ENCODE results near the gene N4BP3.
A peak's percentile ranks its signal among the peaks of the same experiment; 100 is the strongest.
"Not testable (repeated sequence)": the region's sequence is repeated elsewhere in the genome, so short reads cannot be mapped to it uniquely, and the experiment has no call there.

N4BP3 gene

GRCh38 chr5:178113141-178113787 is at the start of gene N4BP3:
N4BP3 (plus strand) TSS chr5:178113532; CDS start chr5:178119584, 6,052 bp downstream.
- DNase-seq (ENCODE audit: low read depth in 3 of 3): peak; percentile 77 to 80 (median 77)

GRCh38 chr5:178067755-178068154 is 45.6 kb upstream of the N4BP3 start:
- DNase-seq (ENCODE audit: low read depth in 3 of 3): no peak

GRCh38 chr5:178068293-178068692 is 45.0 kb upstream of the N4BP3 start:
- no peak for DNase-seq (ENCODE audit: low read depth in 3 of 3)

GRCh38 chr5:178069909-178070308 is 43.4 kb upstream of the N4BP3 start:
- DNase-seq (ENCODE audit: low read depth in 3 of 3): no peak

GRCh38 chr5:178071108-178071507 is 42.2 kb upstream of the N4BP3 start:
- no peak for DNase-seq (ENCODE audit: low read depth in 3 of 3)

- DNase-seq (ENCODE audit: low read depth in 3 of 3): no peak
These were observed 40.6 kb upstream of the N4BP3 start for GRCh38 chr5:178072749-178073148.

GRCh38 chr5:178074266-178074952 is 38.9 kb upstream of the N4BP3 start:
- DNase-seq (ENCODE audit: low read depth in 3 of 3): no peak

- not testable (repeated sequence) for DNase-seq (ENCODE audit: low read depth in 3 of 3)
These were observed 36.4 kb upstream of the N4BP3 start for GRCh38 chr5:178076965-178077364.

- no peak for DNase-seq (ENCODE audit: low read depth in 3 of 3)
These were observed 35.6 kb upstream of the N4BP3 start for GRCh38 chr5:178077751-178078150.

GRCh38 chr5:178078197-178079010 is 34.9 kb upstream of the N4BP3 start:
- no peak for DNase-seq (ENCODE audit: low read depth in 3 of 3)

- DNase-seq (ENCODE audit: low read depth in 3 of 3): no peak
These were observed 33.3 kb upstream of the N4BP3 start for GRCh38 chr5:178080056-178080455.

- DNase-seq (ENCODE audit: low read depth in 3 of 3): no peak
These were observed 32.5 kb upstream of the N4BP3 start for GRCh38 chr5:178080618-178081410.

GRCh38 chr5:178081571-178082243 is 31.6 kb upstream of the N4BP3 start:
- DNase-seq (ENCODE audit: low read depth in 3 of 3): no peak

GRCh38 chr5:178083922-178084321 is 29.4 kb upstream of the N4BP3 start:
- no peak for DNase-seq (ENCODE audit: low read depth in 3 of 3)

- DNase-seq (ENCODE audit: low read depth in 3 of 3): no peak
These were observed 28.0 kb upstream of the N4BP3 start for GRCh38 chr5:178085316-178085715.

GRCh38 chr5:178086266-178086665 is 27.1 kb upstream of the N4BP3 start:
- no peak for DNase-seq (ENCODE audit: low read depth in 3 of 3)

- DNase-seq (ENCODE audit: low read depth in 3 of 3): not testable (repeated sequence)
These were observed 26.1 kb upstream of the N4BP3 start for GRCh38 chr5:178087199-178087598.

- DNase-seq (ENCODE audit: low read depth in 3 of 3): no peak
These were observed 22.5 kb upstream of the N4BP3 start for GRCh38 chr5:178090856-178091255.

- DNase-seq (ENCODE audit: low read depth in 3 of 3): no peak
These were observed 20.2 kb upstream of the N4BP3 start for GRCh38 chr5:178093134-178093533.

GRCh38 chr5:178094345-178094744 is 19.0 kb upstream of the N4BP3 start:
- DNase-seq (ENCODE audit: low read depth in 3 of 3): no peak

GRCh38 chr5:178098685-178099084 is 14.6 kb upstream of the N4BP3 start:
- DNase-seq (ENCODE audit: low read depth in 3 of 3): no peak
